Adipose tissue (tissue), 3 donors: ENCODE data around the gene JAKMIP1. TPM values are rescaled to one million over a fixed set of nuclear protein-coding genes. Genes with fewer than 3 reads are reported as not detected.

Source experiments
- H3K27ac ChIP-seq: one replicate; pipeline ENCODE4 v1.5.1; 2013; ENCODE audit warnings: low read depth, low read length
- WGBS, 3 donors: extraction: QIAGEN DNeasy Blood & Tissue Kit; methylation state at CpG; one replicate each; pipeline ENCODE4 v1.1.7; 2013; 5-methylcytosine and 5-hydroxymethylcytosine counted together
- polyA plus RNA-seq, 3 donors: library from polyadenylated mRNA; stranded (reverse); fragments of 200-250 nt; gene quantifications; one replicate each; pipeline ENCODE4 v1.2.3, GENCODE V29; 2013
- donor health status: healthy with polysubstance abuse.
- donor health status: Bipolar disorder and iron deficiency.
- donor health status: healthy.

Gene JAKMIP1
- polyA plus RNA-seq, 3 donors = 0.18 to 0.53 (median 0.22) TPM

- 25 to 40% (median 39%) methylated on average over 9 of the region's 9 CpGs for whole genome bisulfite sequencing, 3 donors
Measured at GRCh38 chr4:6044805-6045204, 155.5 kb downstream of the JAKMIP1 start.

GRCh38 chr4:6044276-6044675 lies 156.1 kb downstream of the JAKMIP1 start:
- WGBS, 3 donors = 37 to 54% (median 46%) methylated on average over 9 of the region's 9 CpGs
- H3K27ac ChIP-seq = no peak overlapping the region

More at GRCh38 chr4:6044805-6045204, 155.5 kb downstream of the JAKMIP1 start:
- H3K27ac ChIP-seq = no peak overlapping the region

DNA sequence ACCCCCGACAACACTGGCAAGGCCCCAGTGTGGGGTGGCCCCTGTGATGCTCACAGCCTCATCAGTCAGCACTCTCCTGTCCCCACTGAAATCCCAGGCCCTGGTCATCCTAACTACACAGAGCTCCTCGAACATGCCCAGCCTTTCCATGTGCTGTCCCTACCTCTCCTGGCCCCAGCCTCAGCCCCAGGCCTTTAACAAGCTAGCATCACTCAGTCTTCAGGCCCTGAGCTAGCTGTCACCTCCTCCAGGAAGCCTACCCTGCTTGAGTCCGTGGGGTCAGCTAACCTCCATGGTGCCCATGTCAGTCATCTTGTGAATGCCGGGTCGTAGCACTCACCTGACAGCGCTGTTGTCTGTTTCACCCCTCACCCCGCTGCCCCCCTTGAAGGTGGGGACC lies 156.5 kb downstream of the JAKMIP1 start:
- H3K27ac ChIP-seq = no peak overlapping the region
- 66 to 83% (median 75%) methylated on average over 7 of the region's 7 CpGs for WGBS, 3 donors

DNA sequence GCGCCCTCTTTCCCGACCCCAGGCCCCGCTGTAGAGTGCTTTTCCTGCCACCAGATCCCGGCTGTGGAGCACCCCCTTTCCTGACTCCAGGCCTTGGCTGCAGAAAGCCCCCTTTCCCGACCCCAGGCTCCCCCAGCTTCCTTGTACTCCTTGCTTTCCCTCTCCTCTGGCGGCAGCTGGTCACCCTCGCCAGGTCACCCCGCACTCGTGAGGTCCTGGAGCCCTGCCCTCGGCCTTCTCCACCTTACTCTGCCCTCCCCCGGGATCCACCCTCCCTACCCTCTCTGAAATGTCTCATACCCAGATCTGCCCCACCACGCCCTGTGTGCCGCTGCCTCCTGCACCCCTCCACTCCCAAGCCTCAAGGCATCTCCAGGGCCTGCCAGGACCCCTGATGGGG lies 157.2 kb downstream of the JAKMIP1 start:
- WGBS, 3 donors = 58 to 72% (median 72%) methylated on average over 12 to 13 of the region's 13 CpGs
- no peak overlapping the region for H3K27ac ChIP-seq

DNA sequence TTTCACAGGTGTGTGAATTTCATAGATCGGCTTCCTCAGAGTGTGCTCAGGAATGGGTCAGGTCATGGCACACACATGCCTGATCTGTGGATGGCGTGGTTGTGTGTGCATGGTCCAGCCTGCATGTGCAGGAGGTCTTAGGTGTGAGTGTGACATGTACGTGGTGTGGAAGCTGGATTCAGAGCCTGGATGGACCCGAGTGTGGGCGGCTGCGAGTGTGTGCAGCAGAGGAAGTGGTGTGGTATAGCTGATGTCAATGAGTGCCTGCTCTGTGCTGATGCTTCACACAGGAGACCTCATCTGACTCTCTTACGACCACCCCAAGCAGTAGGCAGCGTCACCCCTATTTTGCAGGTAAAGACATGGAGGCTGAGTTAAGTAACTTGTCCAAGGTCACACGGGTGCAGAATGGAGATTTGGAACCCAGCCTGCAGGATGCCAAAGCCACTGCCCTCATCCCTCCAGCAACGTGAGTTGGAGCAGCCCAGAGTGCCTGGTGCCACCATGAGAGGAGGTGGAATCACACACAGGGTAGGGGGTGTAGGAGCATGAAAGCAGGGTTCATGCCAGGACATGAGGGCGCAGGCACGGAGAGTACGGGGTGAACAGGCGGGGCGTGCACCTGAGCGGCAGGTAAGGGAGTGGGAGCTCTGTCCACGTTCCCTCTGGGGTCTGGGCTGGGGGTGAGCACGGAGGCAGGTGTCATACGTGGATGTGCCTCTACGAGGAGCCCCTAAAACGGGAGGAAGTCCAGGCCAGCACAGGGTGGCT lies 157.9 kb downstream of the JAKMIP1 start:
- WGBS, 3 donors = 73 to 81% (median 80%) methylated on average over 21 of the region's 21 CpGs

DNA sequence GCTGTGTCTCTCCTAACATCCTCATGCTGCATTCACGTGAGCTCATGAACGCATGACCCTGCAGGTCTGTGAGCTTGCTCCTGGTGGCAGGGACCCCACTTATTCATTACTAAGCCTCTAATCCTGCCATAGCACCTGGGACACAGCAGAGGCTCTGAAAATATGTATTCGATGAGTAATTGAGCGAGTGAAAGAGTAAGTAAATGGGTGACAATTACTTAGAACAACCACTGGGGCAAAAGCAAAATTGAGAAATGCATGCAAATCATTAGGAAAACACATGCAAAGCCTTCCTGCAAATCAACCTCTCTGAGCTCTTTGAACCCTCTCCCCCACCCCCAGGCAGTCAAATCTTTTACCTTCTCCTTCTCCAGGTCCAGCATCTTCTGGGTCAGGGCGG lies 158.5 kb downstream of the JAKMIP1 start:
- WGBS, 3 donors = 65 to 85% (median 83%) methylated on average over 5 of the region's 5 CpGs
- no peak overlapping the region for H3K27ac ChIP-seq

More for the DNA sequence above, 157.9 kb downstream of the JAKMIP1 start:
- no peak overlapping the region for H3K27ac ChIP-seq

DNA sequence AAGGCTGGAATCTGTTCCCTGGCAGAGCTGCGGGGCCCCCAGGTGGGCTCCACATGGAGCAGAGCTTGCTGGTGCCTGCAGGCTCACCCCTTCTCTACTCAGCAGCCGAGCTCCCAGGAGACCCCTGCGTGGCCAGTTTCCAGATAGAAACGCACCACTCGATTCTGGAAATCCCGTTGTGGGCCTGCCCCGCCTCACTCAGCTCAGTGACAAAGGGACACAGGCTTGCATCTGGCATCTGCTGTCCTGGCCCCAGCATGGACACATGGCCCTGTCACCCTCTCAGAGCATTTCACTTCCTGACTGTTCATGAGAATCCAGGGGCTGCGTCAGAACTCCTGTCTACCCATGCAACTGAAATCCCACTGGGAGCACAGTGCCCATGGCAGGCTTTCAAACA lies 161.6 kb downstream of the JAKMIP1 start:
- 71 to 78% (median 73%) methylated on average over 8 of the region's 8 CpGs for WGBS, 3 donors
- H3K27ac ChIP-seq = no peak overlapping the region

DNA sequence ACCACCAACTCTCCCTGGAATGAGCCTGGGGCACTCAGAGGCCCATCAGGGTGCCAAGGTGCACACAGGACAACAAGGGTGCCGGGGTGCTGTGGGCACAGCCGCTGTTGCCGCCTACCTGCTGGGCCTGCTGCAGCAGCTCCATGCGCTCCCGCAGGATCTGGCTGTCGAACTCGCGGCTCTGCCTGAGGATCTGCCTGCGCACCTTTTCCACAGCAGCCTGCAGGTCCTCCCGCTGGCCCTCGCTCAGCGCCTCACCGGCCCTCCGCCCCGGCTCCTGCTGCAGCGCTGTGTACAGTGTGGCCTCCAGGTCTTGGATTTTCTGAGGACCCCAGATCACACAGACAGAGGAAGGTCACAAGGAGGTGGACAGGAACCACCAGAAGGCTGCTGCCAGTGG lies 164.6 kb downstream of the JAKMIP1 start:
- WGBS, 3 donors = 90 to 95% (median 92%) methylated on average over 16 of the region's 16 CpGs
- H3K27ac ChIP-seq = no peak overlapping the region

DNA sequence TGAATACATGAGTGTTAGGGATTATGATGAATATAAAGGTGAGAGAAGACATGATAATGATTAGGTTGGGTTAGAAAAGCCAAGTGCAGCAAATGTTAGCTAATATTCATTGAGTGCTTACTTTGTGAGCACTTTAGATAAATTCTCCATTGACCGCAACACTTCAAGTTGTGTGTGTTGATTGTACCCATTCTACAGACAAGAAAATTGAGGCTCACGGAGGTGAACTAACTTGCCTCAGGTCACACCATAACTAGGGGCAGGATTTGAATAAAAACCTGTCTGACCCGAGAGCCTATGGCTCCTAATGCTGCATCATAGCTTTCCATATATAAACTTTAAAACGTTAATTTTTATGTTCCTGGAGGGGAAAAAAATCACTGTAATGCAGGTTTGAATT lies 167.0 kb downstream of the JAKMIP1 start:
- WGBS, 3 donors = 56 to 63% (median 62%) methylated on average over 4 of the region's 4 CpGs
- H3K27ac ChIP-seq = no peak overlapping the region

DNA sequence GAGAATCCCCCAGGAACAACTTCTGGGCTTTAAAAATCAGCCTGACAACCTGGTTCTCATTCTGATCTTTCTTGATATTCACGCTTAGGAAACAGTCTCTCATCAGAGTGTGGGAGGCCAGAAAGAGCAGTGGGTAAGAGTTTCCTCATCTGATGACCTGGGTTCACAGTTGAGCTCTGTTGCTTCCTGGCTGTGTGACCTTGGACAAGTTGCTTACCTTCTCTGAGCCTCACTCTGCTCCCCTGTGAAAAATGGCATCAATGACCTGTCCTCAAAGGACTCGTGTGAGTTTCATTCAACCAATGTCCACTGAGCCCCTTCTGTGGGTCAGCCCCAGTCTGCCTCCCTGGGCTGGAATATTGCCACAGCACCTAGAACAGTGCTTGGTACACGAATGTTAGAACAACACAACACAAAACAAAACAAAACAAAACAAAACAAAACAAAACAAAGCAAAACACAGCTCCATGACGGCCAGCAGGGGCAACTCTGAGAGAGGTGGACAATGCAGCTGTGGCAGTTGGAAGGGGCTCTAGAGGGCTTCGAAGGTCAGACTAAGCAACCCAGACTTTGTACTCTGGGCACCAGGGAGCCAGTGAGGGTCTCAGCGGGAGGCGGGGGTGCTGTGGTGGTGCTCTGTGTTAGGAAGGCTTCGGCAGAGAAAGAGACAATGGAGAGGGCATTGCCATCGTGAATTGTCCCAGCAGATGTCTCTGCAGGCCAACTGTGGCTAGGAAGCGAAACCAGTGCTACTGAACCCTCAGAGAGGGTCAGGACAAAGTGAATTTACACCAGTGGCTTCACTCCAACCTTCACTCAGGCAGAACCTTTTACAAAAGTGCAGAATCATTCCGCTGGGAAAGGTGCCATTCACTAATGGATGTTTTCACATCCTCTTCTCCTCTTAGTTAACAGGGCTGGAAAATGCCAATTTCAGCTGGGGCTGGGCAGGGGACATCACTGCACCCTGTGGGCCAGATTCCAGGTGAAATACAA lies 167.8 kb downstream of the JAKMIP1 start:
- 60 to 65% (median 62%) methylated on average over 11 of the region's 11 CpGs for WGBS, 3 donors
- no peak overlapping the region for H3K27ac ChIP-seq

GRCh38 chr4:6031846-6032245 lies 168.5 kb downstream of the JAKMIP1 start:
- H3K27ac ChIP-seq = no peak overlapping the region
- WGBS, 3 donors = 35 to 39% (median 39%) methylated on average over 5 of the region's 5 CpGs

DNA sequence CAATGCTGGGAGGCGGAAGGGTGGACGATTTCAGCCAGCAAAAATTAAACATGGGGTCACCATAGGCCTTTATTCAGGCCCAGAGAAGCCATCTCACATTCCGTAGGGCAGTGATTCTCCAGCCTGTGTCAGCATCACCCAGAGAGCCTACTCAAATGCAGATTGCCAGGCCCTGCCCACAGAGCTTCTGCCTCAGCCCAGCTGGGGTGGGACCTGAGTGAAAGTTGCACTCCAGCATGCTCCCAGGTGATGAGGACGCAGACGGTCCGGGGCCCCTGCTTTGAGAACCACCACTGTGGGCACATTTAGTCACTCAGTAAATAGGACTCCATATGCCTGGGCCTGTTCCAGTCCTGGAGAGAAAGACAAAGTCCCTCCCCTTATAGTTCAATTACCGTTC lies 169.7 kb downstream of the JAKMIP1 start:
- no peak overlapping the region for H3K27ac ChIP-seq
- WGBS, 3 donors = 71 to 84% (median 76%) methylated on average over 7 of the region's 7 CpGs

- 65 to 76% (median 66%) methylated on average over 6 of the region's 6 CpGs for WGBS, 3 donors
- H3K27ac ChIP-seq = no peak overlapping the region
Measured at GRCh38 chr4:6029254-6029653, 171.1 kb downstream of the JAKMIP1 start.

- WGBS, 3 donors = 66 to 75% (median 73%) methylated on average over 10 of the region's 10 CpGs
- H3K27ac ChIP-seq = no peak overlapping the region
Measured at GRCh38 chr4:6028168-6028567, 172.2 kb downstream of the JAKMIP1 start.

- WGBS, 3 donors = 69 to 73% (median 71%) methylated on average over 9 of the region's 9 CpGs
- H3K27ac ChIP-seq = no peak overlapping the region
Measured at GRCh38 chr4:6027392-6027791, 173.0 kb downstream of the JAKMIP1 start.

GRCh38 chr4:6024313-6024960 lies 175.9 kb downstream of the JAKMIP1 start:
- no peak overlapping the region for H3K27ac ChIP-seq
- WGBS, 3 donors = 67 to 82% (median 69%) methylated on average over 20 of the region's 20 CpGs

GRCh38 chr4:6023731-6024130 lies 176.6 kb downstream of the JAKMIP1 start:
- 65 to 78% (median 66%) methylated on average over 10 of the region's 10 CpGs for WGBS, 3 donors
- H3K27ac ChIP-seq = no peak overlapping the region

DNA sequence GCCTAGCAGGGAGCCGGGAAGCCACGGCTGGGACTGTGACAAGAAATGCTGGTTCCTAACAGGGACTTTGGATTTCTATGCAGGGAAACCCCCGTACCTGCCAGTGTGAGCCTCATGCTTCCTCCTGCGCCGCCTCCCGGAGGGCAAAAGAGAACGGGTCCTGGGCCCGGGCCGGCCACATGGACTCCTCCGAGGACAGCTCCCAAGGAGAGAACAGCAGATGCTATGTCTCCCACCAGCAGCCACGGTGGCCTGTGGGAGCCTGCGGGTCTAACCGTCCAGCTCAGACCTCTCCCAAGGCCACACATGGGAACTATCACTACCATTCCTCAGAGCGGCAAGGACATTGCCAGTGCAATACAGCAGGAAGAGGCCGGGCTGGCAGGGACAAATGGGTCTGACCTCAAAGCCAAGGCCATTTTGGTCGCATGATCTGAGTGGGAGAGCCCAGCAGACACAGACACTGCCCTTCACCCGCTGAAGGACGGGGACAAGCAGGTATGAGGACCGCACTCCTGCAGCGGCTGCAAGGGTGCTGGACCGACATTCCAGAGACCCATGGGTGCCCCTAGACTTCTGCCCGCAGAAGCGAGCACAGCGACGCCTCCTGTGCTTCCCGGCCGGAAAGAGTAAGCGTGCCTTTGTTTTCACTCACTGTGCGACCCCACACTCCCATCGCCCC lies 177.6 kb downstream of the JAKMIP1 start:
- 56 to 85% (median 81%) methylated on average over 30 of the region's 30 CpGs for WGBS, 3 donors

More for the DNA sequence above, 177.6 kb downstream of the JAKMIP1 start:
- H3K27ac ChIP-seq = no peak overlapping the region
